MM.1S (cell line): ENCODE data around the gene VEGFA.

Source experiments
- DNase-seq: peaks from one replicate; pipeline ENCODE4 v3.0.0-alpha.2; 2015
- H2AFZ ChIP-seq: fragments of 300-600 bp; sonication (generic); 2 replicates; pipeline ENCODE4 v1.6.0; 2016; ENCODE audit warnings: antibody characterized with exemption, low read length
- H3F3A ChIP-seq: fragments of 300-600 bp; sonication (generic); 2 replicates; pipeline ENCODE4 v1.6.1; 2016; ENCODE audit warnings: mild to moderate bottlenecking, antibody characterized with exemption, low read length, moderate library complexity, mixed read lengths; ENCODE audit not compliant: insufficient read depth
- H3K27ac ChIP-seq: fragments of 300-600 bp; sonication (generic); 2 replicates; pipeline ENCODE4 v1.5.1; 2016; ENCODE audit warnings: mild to moderate bottlenecking, low read length
- H3K27me3 ChIP-seq: fragments of 300-600 bp; sonication (generic); replicated peaks from 2 replicates; pipeline ENCODE4 v1.6.0; 2016; ENCODE audit warnings: low read length; ENCODE audit not compliant: insufficient read depth
- H3K36me3 ChIP-seq: fragments of 300-600 bp; sonication (generic); replicated peaks from 2 replicates; pipeline ENCODE4 v1.6.1; 2016; ENCODE audit warnings: mild to moderate bottlenecking, low read length, mixed read lengths; ENCODE audit not compliant: insufficient read depth
- H3K4me1 ChIP-seq: fragments of 300-600 bp; sonication (generic); 2 replicates; pipeline ENCODE4 v1.6.1; 2016; ENCODE audit warnings: low read length, mixed read lengths
- H3K4me2 ChIP-seq: fragments of 300-600 bp; sonication (generic); 2 replicates; pipeline ENCODE4 v1.6.0; 2016; ENCODE audit warnings: low read depth, low read length
- H3K4me3 ChIP-seq: fragments of 300-600 bp; sonication (generic); 2 replicates; pipeline ENCODE4 v1.5.1; 2016; ENCODE audit warnings: low read length, mixed read lengths
- H3K79me2 ChIP-seq: fragments of 300-600 bp; sonication (generic); 2 replicates; pipeline ENCODE4 v1.6.1; 2016; ENCODE audit warnings: mixed run types, low read length, mixed read lengths
- H3K9ac ChIP-seq: fragments of 300-600 bp; sonication (generic); 2 replicates; pipeline ENCODE4 v1.6.1; 2016; ENCODE audit warnings: low read length, mixed read lengths
- H3K9me2 ChIP-seq: fragments of 300-600 bp; sonication (generic); replicated peaks from 2 replicates; pipeline ENCODE4 v1.6.1; 2016; ENCODE audit warnings: mild to moderate bottlenecking, low read length, mixed read lengths; ENCODE audit not compliant: insufficient read depth
- H3K9me3 ChIP-seq: fragments of 300-600 bp; sonication (generic); replicated peaks from 2 replicates; pipeline ENCODE4 v1.6.1; 2016; ENCODE audit warnings: mild to moderate bottlenecking, low read length, mixed read lengths; ENCODE audit not compliant: insufficient read depth
- H4K20me1 ChIP-seq: fragments of 300-600 bp; sonication (generic); 2 replicates; pipeline ENCODE4 v1.6.1; 2016; ENCODE audit warnings: mild to moderate bottlenecking, low read length, moderate library complexity, mixed read lengths; ENCODE audit not compliant: insufficient read depth
- EZH2 ChIP-seq: fragments of 300-600 bp; sonication (generic); optimal IDR thresholded peaks from 2 replicates; pipeline ENCODE3; 2017; ENCODE audit warnings: low read depth, mild to moderate bottlenecking, antibody characterized with exemption, low read length, mixed read lengths
- EZH2phosphoT487 ChIP-seq: fragments of 300-600 bp; sonication (generic); IDR thresholded peaks from 2 replicates; pipeline ENCODE4 v1.6.1; 2018; ENCODE audit warnings: antibody characterized with exemption, low read length
- TF ChIP-seq, protein P1 (sequence below): fragments of 300-600 bp; sonication (generic); IDR thresholded peaks from 2 replicates; pipeline ENCODE4 v1.5.1; 2016; ENCODE audit warnings: antibody characterized with exemption, low read length, mixed read lengths

The VEGFA gene

DNA sequence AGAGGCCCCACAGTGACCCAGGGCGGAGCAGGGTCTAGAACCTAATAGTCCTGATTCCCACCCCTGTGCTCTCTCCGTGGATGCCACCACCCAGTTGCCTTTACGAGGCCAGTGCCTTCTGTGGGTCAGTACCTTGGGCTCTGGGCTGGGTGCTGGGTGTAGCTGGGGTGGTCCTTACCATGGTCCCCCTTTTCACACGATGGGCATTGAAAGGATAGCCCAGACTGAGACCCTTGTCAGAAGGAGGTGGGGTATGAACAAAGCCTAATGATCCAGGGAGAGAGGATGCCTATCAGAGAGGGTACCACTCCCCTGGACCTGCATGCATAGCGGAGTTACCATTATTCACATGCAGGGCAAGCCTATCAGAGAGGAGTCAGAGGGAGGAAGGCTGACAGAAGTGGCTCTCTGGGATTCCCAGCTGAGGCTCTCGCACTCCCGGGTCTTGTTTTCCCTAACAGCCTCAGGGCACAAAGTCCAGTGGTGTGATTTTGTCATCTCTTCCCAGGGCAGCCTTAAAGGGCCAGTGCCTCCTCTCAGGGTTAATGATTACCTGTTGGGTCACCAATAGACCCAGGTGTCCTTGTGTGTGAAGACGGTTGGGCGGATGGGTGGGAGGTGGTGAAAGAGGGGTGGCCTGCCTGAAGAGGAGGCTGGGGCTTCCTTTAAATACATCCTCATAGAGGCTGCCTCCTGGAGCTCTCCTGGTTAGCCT is 36.2 kb downstream of the VEGFA start:
- H3K4me3 ChIP-seq: no peak overlapping the region
- H3K4me2 ChIP-seq: no peak overlapping the region
- H2AFZ ChIP-seq: no peak overlapping the region
- no peaks in the 10 kb centered on the region for H3K4me1 ChIP-seq
- H3K27me3 ChIP-seq: no peaks in the 10 kb centered on the region
- H3K27ac ChIP-seq: no peak overlapping the region
- no peaks in the 10 kb centered on the region for H3K9me2 ChIP-seq
- H3F3A ChIP-seq: no peaks in the 10 kb centered on the region
- H4K20me1 ChIP-seq: no peaks in the 10 kb centered on the region
- TF ChIP-seq EZH2 (no peak), EZH2phosphoT487 (no peak)
- TF ChIP-seq, protein P1, sequence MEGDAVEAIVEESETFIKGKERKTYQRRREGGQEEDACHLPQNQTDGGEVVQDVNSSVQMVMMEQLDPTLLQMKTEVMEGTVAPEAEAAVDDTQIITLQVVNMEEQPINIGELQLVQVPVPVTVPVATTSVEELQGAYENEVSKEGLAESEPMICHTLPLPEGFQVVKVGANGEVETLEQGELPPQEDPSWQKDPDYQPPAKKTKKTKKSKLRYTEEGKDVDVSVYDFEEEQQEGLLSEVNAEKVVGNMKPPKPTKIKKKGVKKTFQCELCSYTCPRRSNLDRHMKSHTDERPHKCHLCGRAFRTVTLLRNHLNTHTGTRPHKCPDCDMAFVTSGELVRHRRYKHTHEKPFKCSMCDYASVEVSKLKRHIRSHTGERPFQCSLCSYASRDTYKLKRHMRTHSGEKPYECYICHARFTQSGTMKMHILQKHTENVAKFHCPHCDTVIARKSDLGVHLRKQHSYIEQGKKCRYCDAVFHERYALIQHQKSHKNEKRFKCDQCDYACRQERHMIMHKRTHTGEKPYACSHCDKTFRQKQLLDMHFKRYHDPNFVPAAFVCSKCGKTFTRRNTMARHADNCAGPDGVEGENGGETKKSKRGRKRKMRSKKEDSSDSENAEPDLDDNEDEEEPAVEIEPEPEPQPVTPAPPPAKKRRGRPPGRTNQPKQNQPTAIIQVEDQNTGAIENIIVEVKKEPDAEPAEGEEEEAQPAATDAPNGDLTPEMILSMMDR: no peak
- no peaks in the 10 kb centered on the region for H3K36me3 ChIP-seq
- no peaks in the 10 kb centered on the region for H3K9me3 ChIP-seq
- no peaks in the 10 kb centered on the region for H3K79me2 ChIP-seq
- DNase-seq: no peak
- H3K9ac ChIP-seq: no peak overlapping the region

DNA sequence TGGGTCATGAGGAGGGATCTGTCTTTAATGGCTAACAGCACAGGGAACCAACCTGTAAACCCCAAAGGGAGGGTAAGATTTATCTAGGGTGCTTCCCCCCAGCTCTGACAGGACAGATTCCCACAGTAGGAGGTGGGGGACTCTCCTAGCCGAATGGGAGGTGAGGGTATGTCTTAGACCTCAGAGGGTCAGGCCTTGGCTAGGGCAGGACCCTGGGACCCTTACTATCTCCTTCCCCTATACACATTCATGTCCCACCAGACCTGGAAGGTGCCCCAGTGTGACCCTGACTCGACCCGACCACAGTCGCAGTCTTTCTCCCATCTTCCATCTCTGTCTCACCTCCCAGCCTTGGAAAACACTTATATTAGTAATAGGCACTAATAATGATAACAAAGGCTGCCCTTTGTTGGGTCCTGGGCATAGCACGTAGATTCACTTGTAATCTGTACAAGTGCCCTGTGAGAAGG is 36.8 kb downstream of the VEGFA start:
- Histone ChIP-seq H3K27me3 (no peaks in the 10 kb centered on the region), H3K27ac (no peak overlapping the region), H3F3A (no peaks in the 10 kb centered on the region), H4K20me1 (no peaks in the 10 kb centered on the region), H3K4me2 (no peak overlapping the region), H3K36me3 (no peaks in the 10 kb centered on the region), H3K4me3 (no peak overlapping the region), H3K9ac (no peak overlapping the region), H2AFZ (no peak overlapping the region), H3K9me3 (no peaks in the 10 kb centered on the region), H3K9me2 (no peaks in the 10 kb centered on the region), H3K4me1 (no peaks in the 10 kb centered on the region), H3K79me2 (no peaks in the 10 kb centered on the region)
- TF ChIP-seq, protein P1: no peak
- no peak for TF ChIP-seq EZH2phosphoT487
- no peak for TF ChIP-seq EZH2
- no peak for DNase-seq

DNA sequence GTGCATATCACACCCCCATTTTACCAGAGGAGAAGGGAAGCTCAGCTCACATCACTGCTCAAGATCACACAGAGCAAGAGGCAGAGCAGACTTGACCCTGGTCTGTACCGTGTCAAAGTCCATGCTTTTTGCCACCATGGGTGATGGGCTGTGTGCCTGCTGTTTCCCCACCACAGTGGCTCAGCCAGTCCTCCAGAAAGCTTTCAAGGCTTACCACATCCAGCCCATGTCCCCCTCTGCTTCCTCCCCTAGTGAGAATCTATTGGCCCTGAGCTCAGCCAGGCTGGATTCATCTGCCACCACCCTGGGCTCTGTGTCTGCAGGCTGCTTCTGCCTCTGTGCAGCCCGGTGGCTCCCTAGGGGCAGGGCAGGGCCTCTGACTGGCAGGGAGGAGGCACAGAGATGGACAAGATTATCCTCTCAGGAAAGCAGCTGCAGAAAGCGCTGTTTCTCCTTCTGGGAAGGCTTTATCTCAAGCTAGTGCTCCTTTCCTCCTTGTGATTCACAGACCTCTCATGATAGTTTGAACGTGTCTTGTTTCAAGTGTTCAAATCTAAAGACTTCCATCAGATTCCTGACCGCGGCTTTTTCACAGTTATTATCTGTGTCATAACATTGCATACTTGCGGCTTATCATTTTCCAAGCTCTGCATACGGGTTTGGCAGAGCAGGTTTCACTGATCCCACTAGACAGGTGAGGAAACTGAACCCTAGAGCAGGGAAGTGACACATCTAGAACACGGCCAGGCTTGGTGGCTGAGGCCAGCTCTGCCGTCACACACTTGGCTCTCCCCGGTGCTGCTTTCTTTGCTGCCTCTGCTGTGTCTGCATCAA is 37.4 kb downstream of the VEGFA start:
- Histone ChIP-seq H3K4me1 (no peaks in the 10 kb centered on the region), H3F3A (no peaks in the 10 kb centered on the region), H3K4me2 (no peak overlapping the region), H4K20me1 (no peaks in the 10 kb centered on the region), H3K27me3 (no peaks in the 10 kb centered on the region), H3K9ac (no peak overlapping the region), H3K4me3 (no peak overlapping the region), H3K9me3 (no peaks in the 10 kb centered on the region), H2AFZ (no peak overlapping the region), H3K27ac (no peak overlapping the region), H3K36me3 (no peaks in the 10 kb centered on the region), H3K79me2 (no peaks in the 10 kb centered on the region), H3K9me2 (no peaks in the 10 kb centered on the region)
- TF ChIP-seq EZH2 (no peak), EZH2phosphoT487 (no peak)
- TF ChIP-seq, protein P1: no peak
- no peak for DNase-seq
